ENCODE results near the gene ZIC1. TPM values are rescaled to one million over a fixed set of nuclear protein-coding genes. Genes with fewer than 3 reads are reported as not detected.

The ZIC1 gene
- total RNA-seq, 4 donors from 2014 or later: not detected

- in situ Hi-C loops (cut with MboI; ENCODE audit: low pct_ligation_motif_present in 1 of 4, low pct_unique_long_range_greater_than_20kb in 1 of 4, low sequenced_read_pairs in 3 of 4): no loop called here
- peaks cover 0 to 18% (median 13%) of the 10 kb centered on the region in 4 donors for H3K4me1 ChIP-seq
- no peak overlapping the region for H3K4me3 ChIP-seq
- 10 to 34% methylated on average over 2 to 27 of the region's 27 CpGs for WGBS, 2 donors (ENCODE audit: low coverage in 1 of 2)
- H3K9me3 ChIP-seq: no peaks in the 10 kb centered on the region
- intact Hi-C loops (cut with DNase I; ENCODE audit: low total_unique reads): no loop called here
- TF ChIP-seq, protein P1, sequence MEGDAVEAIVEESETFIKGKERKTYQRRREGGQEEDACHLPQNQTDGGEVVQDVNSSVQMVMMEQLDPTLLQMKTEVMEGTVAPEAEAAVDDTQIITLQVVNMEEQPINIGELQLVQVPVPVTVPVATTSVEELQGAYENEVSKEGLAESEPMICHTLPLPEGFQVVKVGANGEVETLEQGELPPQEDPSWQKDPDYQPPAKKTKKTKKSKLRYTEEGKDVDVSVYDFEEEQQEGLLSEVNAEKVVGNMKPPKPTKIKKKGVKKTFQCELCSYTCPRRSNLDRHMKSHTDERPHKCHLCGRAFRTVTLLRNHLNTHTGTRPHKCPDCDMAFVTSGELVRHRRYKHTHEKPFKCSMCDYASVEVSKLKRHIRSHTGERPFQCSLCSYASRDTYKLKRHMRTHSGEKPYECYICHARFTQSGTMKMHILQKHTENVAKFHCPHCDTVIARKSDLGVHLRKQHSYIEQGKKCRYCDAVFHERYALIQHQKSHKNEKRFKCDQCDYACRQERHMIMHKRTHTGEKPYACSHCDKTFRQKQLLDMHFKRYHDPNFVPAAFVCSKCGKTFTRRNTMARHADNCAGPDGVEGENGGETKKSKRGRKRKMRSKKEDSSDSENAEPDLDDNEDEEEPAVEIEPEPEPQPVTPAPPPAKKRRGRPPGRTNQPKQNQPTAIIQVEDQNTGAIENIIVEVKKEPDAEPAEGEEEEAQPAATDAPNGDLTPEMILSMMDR (IDR thresholded peaks at IDR 0.05): no peak
- TF ChIP-seq POLR2A (IDR thresholded peaks at IDR 0.05) (no peak), EP300 (IDR thresholded peaks at IDR 0.05; ENCODE audit: low read depth) (no peak), POLR2AphosphoS5 (IDR thresholded peaks at IDR 0.05) (no peak)
- no peak for DNase-seq
- no peaks in the 10 kb centered on the region for H3K36me3 ChIP-seq
- no peak overlapping the region for H3K27ac ChIP-seq
- H3K27me3 ChIP-seq: peaks cover 100% of the 10 kb centered on the region
Observed at GRCh38 chr3:147405231-147406027, 3.7 kb upstream of the ZIC1 start.

GRCh38 chr3:147406028-147406931, 2.9 kb upstream of the ZIC1 start, which contains the start of gene ZIC4:
Gene ZIC4 (minus strand): TSS chr3:147406543. CDS start chr3:147402797, 3,746 bp downstream.
- TF ChIP-seq POLR2AphosphoS5 (IDR thresholded peaks at IDR 0.05) (no peak), EP300 (IDR thresholded peaks at IDR 0.05; ENCODE audit: low read depth) (no peak), POLR2A (IDR thresholded peaks at IDR 0.05) (no peak)
- TF ChIP-seq, protein P1 (IDR thresholded peaks at IDR 0.05): no peak
- Histone ChIP-seq H3K4me1 (peaks cover 0 to 26% (median 20%) of the 10 kb centered on the region in 4 donors), H3K36me3 (no peaks in the 10 kb centered on the region), H3K9me3 (no peaks in the 10 kb centered on the region), H3K27ac (no peak within 1 kb of the TSS), H3K4me3 (no peak within 1 kb of the TSS), H3K27me3 (peaks cover 100% of the 10 kb centered on the region)
- WGBS, 2 donors (ENCODE audit: low coverage in 1 of 2): 14 to 18% methylated on average over 12 to 24 of the region's 25 CpGs
- DNase-seq: no peak
- in situ Hi-C loops (cut with MboI; ENCODE audit: low pct_ligation_motif_present in 1 of 4, low pct_unique_long_range_greater_than_20kb in 1 of 4, low sequenced_read_pairs in 3 of 4) (no loop called here), intact Hi-C loops (cut with DNase I; ENCODE audit: low total_unique reads) (no loop called here)

GRCh38 chr3:147407114-147407497, 2.1 kb upstream of the ZIC1 start:
- no peaks in the 10 kb centered on the region for H3K36me3 ChIP-seq
- H3K4me3 ChIP-seq: no peak overlapping the region
- no peaks in the 10 kb centered on the region for H3K9me3 ChIP-seq
- no peak for TF ChIP-seq POLR2AphosphoS5 (IDR thresholded peaks at IDR 0.05)
- no peak for TF ChIP-seq EP300 (IDR thresholded peaks at IDR 0.05; ENCODE audit: low read depth)
- TF ChIP-seq POLR2A (IDR thresholded peaks at IDR 0.05): no peak
- TF ChIP-seq, protein P1 (IDR thresholded peaks at IDR 0.05): no peak
- H3K4me1 ChIP-seq: peaks cover 0 to 28% (median 20%) of the 10 kb centered on the region in 4 donors
- intact Hi-C loops (cut with DNase I; ENCODE audit: low total_unique reads) (no loop called here), in situ Hi-C loops (cut with MboI; ENCODE audit: low pct_ligation_motif_present in 1 of 4, low pct_unique_long_range_greater_than_20kb in 1 of 4, low sequenced_read_pairs in 3 of 4) (no loop called here)
- 11% methylated on average over 5 to 17 of the region's 17 CpGs for WGBS, 2 donors (ENCODE audit: low coverage in 1 of 2)
- no peak for DNase-seq
- H3K27me3 ChIP-seq: peaks cover 100% of the 10 kb centered on the region
- no peak overlapping the region for H3K27ac ChIP-seq
